ENCODE results near the gene ETF1. TPM values are rescaled to one million over a fixed set of nuclear protein-coding genes. Genes with fewer than 3 reads are reported as not detected.

The ETF1 gene
- polyA plus RNA-seq, 1 donor: 62.9 TPM

- Histone ChIP-seq H3K9me3 (ENCODE audit: control insufficient read depth, low read depth, low read length) (no peaks in the 10 kb centered on the region), H3K36me3 (ENCODE audit: control insufficient read depth, insufficient read depth, low read length) (peaks cover 43% of the 10 kb centered on the region), H3K27me3 (ENCODE audit: control insufficient read depth, insufficient read depth, low read length) (no peaks in the 10 kb centered on the region), H3K4me1 (ENCODE audit: control insufficient read depth, insufficient read depth, low read length) (no peaks in the 10 kb centered on the region), H3K27ac (ENCODE audit: low read length) (no peak overlapping the region), H3K4me3 (ENCODE audit: low read length) (no peak overlapping the region)
- no CpG with 5 or more reads among the region's 10 CpGs for WGBS (ENCODE audit: insufficient coverage, low lambda C conversion rate)
- DNase-seq: no peak
Measured at GRCh38 chr5:138506370-138507306, 36.4 kb downstream of the ETF1 start.

- no peaks in the 10 kb centered on the region for H3K9me3 ChIP-seq (ENCODE audit: control insufficient read depth, low read depth, low read length)
- peaks cover 31% of the 10 kb centered on the region for H3K36me3 ChIP-seq (ENCODE audit: control insufficient read depth, insufficient read depth, low read length)
- no peak overlapping the region for H3K4me3 ChIP-seq (ENCODE audit: low read length)
- WGBS (ENCODE audit: insufficient coverage, low lambda C conversion rate): no CpG with 5 or more reads among the region's 4 CpGs
- DNase-seq: no peak
- H3K4me1 ChIP-seq (ENCODE audit: control insufficient read depth, insufficient read depth, low read length): no peaks in the 10 kb centered on the region
- no peaks in the 10 kb centered on the region for H3K27me3 ChIP-seq (ENCODE audit: control insufficient read depth, insufficient read depth, low read length)
- no peak overlapping the region for H3K27ac ChIP-seq (ENCODE audit: low read length)
Measured at GRCh38 chr5:138504799-138505198, 38.2 kb downstream of the ETF1 start.

- WGBS (ENCODE audit: insufficient coverage, low lambda C conversion rate): no CpG with 5 or more reads among the region's 6 CpGs
Measured at GRCh38 chr5:138503487-138504270, 39.4 kb downstream of the ETF1 start.

GRCh38 chr5:138502521-138502920, 40.5 kb downstream of the ETF1 start:
- no peak for DNase-seq
- Histone ChIP-seq H3K27me3 (ENCODE audit: control insufficient read depth, insufficient read depth, low read length) (no peaks in the 10 kb centered on the region), H3K9me3 (ENCODE audit: control insufficient read depth, low read depth, low read length) (no peaks in the 10 kb centered on the region), H3K36me3 (ENCODE audit: control insufficient read depth, insufficient read depth, low read length) (peaks cover 10% of the 10 kb centered on the region), H3K4me1 (ENCODE audit: control insufficient read depth, insufficient read depth, low read length) (no peaks in the 10 kb centered on the region), H3K27ac (ENCODE audit: low read length) (no peak overlapping the region), H3K4me3 (ENCODE audit: low read length) (no peak overlapping the region)
- WGBS (ENCODE audit: insufficient coverage, low lambda C conversion rate): no CpG with 5 or more reads among the region's 11 CpGs

More at GRCh38 chr5:138503487-138504270, 39.4 kb downstream of the ETF1 start:
- Histone ChIP-seq H3K27me3 (ENCODE audit: control insufficient read depth, insufficient read depth, low read length) (no peaks in the 10 kb centered on the region), H3K4me3 (ENCODE audit: low read length) (no peak overlapping the region), H3K27ac (ENCODE audit: low read length) (no peak overlapping the region), H3K36me3 (ENCODE audit: control insufficient read depth, insufficient read depth, low read length) (peaks cover 22% of the 10 kb centered on the region), H3K9me3 (ENCODE audit: control insufficient read depth, low read depth, low read length) (no peaks in the 10 kb centered on the region), H3K4me1 (ENCODE audit: control insufficient read depth, insufficient read depth, low read length) (no peaks in the 10 kb centered on the region)
- peak in 1 of 2 donors; percentile 49 for DNase-seq

- Histone ChIP-seq H3K36me3 (ENCODE audit: control insufficient read depth, insufficient read depth, low read length) (peaks cover 7% of the 10 kb centered on the region), H3K9me3 (ENCODE audit: control insufficient read depth, low read depth, low read length) (no peaks in the 10 kb centered on the region), H3K27me3 (ENCODE audit: control insufficient read depth, insufficient read depth, low read length) (no peaks in the 10 kb centered on the region), H3K4me3 (ENCODE audit: low read length) (no peak overlapping the region), H3K4me1 (ENCODE audit: control insufficient read depth, insufficient read depth, low read length) (no peaks in the 10 kb centered on the region), H3K27ac (ENCODE audit: low read length) (no peak overlapping the region)
- DNase-seq: no peak
- no CpG with 5 or more reads among the region's 4 CpGs for WGBS (ENCODE audit: insufficient coverage, low lambda C conversion rate)
Measured at GRCh38 chr5:138502121-138502520, 40.9 kb downstream of the ETF1 start.

- 0% methylated on average over 1 of the region's 4 CpGs for WGBS (ENCODE audit: insufficient coverage, low lambda C conversion rate)
- DNase-seq: no peak
- no peak overlapping the region for H3K4me3 ChIP-seq (ENCODE audit: low read length)
Measured at GRCh38 chr5:138498376-138498775, 44.7 kb downstream of the ETF1 start.

GRCh38 chr5:138495351-138495750, 47.7 kb downstream of the ETF1 start:
- Histone ChIP-seq H3K4me3 (ENCODE audit: low read length) (no peak overlapping the region), H3K27me3 (ENCODE audit: control insufficient read depth, insufficient read depth, low read length) (peaks cover 13% of the 10 kb centered on the region), H3K4me1 (ENCODE audit: control insufficient read depth, insufficient read depth, low read length) (peaks cover 21% of the 10 kb centered on the region), H3K27ac (ENCODE audit: low read length) (no peak overlapping the region), H3K36me3 (ENCODE audit: control insufficient read depth, insufficient read depth, low read length) (no peaks in the 10 kb centered on the region), H3K9me3 (ENCODE audit: control insufficient read depth, low read depth, low read length) (no peaks in the 10 kb centered on the region)
- DNase-seq: no peak
- WGBS (ENCODE audit: insufficient coverage, low lambda C conversion rate): no CpG with 5 or more reads among the region's 7 CpGs

More at GRCh38 chr5:138498376-138498775, 44.7 kb downstream of the ETF1 start:
- peaks cover 5% of the 10 kb centered on the region for H3K4me1 ChIP-seq (ENCODE audit: control insufficient read depth, insufficient read depth, low read length)
- no peaks in the 10 kb centered on the region for H3K36me3 ChIP-seq (ENCODE audit: control insufficient read depth, insufficient read depth, low read length)
- no peaks in the 10 kb centered on the region for H3K27me3 ChIP-seq (ENCODE audit: control insufficient read depth, insufficient read depth, low read length)
- no peaks in the 10 kb centered on the region for H3K9me3 ChIP-seq (ENCODE audit: control insufficient read depth, low read depth, low read length)
- no peak overlapping the region for H3K27ac ChIP-seq (ENCODE audit: low read length)

- Histone ChIP-seq H3K27ac (ENCODE audit: low read length) (peak overlapping the region; percentile 4), H3K4me3 (ENCODE audit: low read length) (peak overlapping the region; percentile 53), H3K27me3 (ENCODE audit: control insufficient read depth, insufficient read depth, low read length) (peaks cover 19% of the 10 kb centered on the region)
Measured at GRCh38 chr5:138492560-138493045, 50.4 kb downstream of the ETF1 start.

GRCh38 chr5:138491669-138492559, 51.1 kb downstream of the ETF1 start:
- peaks cover 19% of the 10 kb centered on the region for H3K27me3 ChIP-seq (ENCODE audit: control insufficient read depth, insufficient read depth, low read length)
- H3K36me3 ChIP-seq (ENCODE audit: control insufficient read depth, insufficient read depth, low read length): no peaks in the 10 kb centered on the region
- peak overlapping the region; percentile 53 for H3K4me3 ChIP-seq (ENCODE audit: low read length)
- no peaks in the 10 kb centered on the region for H3K9me3 ChIP-seq (ENCODE audit: control insufficient read depth, low read depth, low read length)
- DNase-seq: peak; percentile 81 to 83
- peaks cover 30% of the 10 kb centered on the region for H3K4me1 ChIP-seq (ENCODE audit: control insufficient read depth, insufficient read depth, low read length)
- H3K27ac ChIP-seq (ENCODE audit: low read length): peak overlapping the region; percentile 4
- WGBS (ENCODE audit: insufficient coverage, low lambda C conversion rate): no CpG with 5 or more reads among the region's 93 CpGs

More at GRCh38 chr5:138492560-138493045, 50.4 kb downstream of the ETF1 start:
- Histone ChIP-seq H3K36me3 (ENCODE audit: control insufficient read depth, insufficient read depth, low read length) (no peaks in the 10 kb centered on the region), H3K4me1 (ENCODE audit: control insufficient read depth, insufficient read depth, low read length) (peaks cover 30% of the 10 kb centered on the region), H3K9me3 (ENCODE audit: control insufficient read depth, low read depth, low read length) (no peaks in the 10 kb centered on the region)
- WGBS (ENCODE audit: insufficient coverage, low lambda C conversion rate): no CpG with 5 or more reads among the region's 10 CpGs
- no peak for DNase-seq
